Measurements from ENCODE around the gene PXYLP1. TPM values are rescaled to one million over a fixed set of nuclear protein-coding genes. Genes with fewer than 3 reads are reported as not detected.

The PXYLP1 gene
- total RNA-seq, 1 donor from 2014 or later = 3.7 TPM

DNA sequence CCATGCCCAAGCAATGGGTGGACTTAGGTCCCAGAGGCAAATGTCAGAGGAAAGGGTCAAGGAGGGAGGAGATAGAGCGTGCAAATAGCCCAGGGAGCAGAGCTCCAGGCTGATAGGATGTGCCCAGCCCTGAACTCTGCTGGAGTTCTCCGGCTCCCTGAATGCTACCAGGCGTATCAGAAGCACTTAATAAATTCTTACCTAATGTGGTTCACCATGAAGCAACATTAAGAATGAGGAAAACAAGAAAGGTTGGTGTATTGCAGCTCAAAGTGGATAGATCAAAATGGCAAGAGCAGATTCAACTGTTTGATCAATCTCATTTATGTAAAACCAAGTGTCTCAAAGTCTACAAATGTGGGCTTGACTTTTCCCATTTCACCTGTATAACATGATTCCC lies 38.3 kb downstream of the PXYLP1 start:
- ATAC-seq (no peak), DNase-seq (ENCODE audit: low spot score) (no peak)

DNA sequence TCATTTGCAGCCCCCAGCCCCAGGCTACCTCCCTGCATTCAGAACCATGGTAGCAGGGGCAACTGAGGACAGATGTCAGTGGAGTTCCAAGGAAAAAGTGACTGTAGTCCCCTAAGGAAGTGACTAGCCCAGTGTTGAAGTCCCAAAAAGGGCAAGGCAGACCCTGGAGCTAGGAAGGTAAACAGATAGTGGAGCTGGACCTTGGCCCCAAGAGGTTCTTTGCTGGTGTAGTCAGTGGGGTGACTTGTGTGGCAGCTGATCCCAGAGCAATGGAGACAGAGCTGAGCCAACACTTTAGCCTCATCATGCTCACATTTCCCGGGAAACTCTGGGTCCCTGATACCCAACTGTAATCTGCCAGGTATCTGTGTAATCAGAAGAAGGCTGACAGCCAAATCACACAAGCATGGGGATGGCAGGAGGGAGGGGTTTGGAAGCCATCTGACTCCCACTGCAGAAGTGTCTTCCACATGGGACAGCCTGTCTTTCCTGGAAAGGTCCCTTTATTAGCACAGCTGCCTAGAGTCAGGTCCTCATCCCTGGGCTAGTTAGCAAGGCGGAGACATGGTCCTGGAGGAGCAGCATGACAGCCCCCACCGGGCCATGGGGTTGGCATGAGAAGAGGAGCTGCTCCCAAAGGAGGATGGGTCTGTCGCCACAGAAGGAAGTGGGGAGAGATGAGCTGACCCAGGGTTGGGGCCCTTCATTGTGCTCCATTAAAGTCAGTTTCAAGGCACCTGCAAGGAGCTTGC lies 39.8 kb downstream of the PXYLP1 start:
- no peak for DNase-seq (ENCODE audit: low spot score)
- ATAC-seq = peak; percentile 71

DNA sequence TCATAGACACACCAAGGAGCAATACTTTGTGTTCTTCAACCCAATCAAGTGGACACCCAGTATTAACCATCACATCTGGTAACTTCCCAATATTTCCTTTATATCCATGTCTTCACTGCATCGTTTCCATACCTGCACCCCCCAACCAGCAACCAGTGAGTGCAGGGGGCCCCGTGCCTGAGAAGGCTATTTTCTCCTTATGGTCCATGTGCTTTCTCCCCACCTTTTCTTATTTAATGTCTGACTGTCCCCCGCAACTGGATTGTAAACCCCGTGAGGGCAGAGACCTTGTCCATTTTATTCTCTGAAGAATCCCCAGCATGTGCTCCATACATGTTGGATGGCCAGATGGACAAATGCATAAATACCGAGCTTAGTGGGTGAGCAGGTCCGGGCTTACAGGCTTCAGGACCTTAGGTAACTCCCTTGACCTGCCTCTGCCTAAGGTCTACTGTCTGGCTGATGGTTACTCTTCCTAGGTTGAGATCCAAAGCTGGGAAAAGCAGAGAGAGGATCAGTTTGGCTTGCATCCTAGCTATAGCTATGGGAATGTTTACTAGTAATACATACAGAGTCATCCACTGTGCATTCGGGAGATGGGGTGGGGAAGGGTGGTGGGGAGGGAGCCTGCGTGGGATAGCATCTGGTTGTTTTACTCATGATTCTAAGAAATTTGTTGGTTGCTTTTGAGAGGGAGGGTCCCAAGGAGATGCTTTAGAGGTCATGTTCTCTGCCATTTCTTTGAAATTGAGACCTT lies 41.5 kb downstream of the PXYLP1 start:
- ATAC-seq = no peak

DNA sequence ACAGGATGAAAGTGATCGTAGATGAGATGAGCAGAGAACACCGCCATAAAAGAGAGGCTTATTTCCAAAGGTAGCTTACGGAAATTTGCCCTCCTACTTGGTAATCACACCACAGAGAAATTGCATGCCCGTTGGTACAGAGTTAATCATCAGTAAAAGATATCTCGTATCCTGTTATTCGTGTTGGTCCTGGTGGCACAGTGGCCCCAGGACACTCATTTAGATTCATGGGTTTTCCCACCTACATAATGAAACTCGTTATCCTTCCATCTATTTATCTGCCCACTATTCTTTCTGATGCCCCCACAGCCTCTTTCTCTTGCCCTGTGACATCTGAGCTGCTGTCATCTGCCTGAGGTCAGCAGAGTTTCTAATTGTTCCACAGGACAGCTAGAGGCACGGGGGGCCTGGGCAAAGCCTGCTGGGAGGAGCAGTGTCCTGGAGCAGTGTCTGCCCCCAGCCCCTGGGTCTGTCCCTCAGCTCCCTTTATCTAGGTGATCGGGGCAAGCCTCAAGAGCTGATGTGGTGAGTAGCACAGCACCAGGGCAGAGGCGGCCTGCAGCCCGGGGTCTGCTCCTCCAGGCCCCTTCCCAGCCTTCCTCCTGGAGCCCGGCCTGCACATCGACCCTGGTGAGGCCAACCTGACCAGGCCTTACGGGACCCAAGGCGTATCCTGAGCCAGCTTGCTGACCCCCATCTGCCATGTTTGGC lies 42.2 kb downstream of the PXYLP1 start:
- no peak for DNase-seq (ENCODE audit: low spot score)
- ATAC-seq = no peak

More for the DNA sequence above, 41.5 kb downstream of the PXYLP1 start:
- no peak for DNase-seq (ENCODE audit: low spot score)

DNA sequence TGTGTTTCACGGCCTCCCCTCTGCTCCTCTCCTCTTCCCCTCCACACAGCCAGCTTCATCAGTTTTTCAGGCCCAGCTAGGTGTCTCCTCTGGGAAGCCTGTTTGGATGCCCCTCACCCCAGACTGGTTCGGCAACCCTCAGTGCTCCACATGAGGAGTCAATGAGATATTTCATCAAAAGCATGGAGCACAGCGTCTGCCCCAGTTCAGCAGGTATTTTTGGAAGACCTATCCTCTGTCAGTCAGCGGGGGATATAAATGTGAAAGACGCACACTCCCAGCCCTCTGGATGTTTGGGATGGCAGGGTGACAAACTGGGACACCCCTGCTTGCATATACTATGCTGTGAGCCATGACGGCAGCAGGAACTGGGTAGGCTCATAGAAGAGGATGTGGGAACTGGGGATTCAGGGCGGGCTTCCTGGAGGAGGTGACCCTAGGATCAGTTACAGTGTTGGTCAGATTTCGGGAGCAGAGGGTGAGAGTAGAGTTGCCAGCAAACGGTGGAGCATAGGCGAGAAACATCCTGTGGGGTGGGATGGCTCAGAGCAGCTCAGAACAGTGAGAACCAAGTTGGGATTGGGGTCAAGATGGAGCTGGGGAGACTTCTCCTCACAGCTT lies 42.9 kb downstream of the PXYLP1 start:
- ATAC-seq = no peak
- no peak for DNase-seq (ENCODE audit: low spot score)

DNA sequence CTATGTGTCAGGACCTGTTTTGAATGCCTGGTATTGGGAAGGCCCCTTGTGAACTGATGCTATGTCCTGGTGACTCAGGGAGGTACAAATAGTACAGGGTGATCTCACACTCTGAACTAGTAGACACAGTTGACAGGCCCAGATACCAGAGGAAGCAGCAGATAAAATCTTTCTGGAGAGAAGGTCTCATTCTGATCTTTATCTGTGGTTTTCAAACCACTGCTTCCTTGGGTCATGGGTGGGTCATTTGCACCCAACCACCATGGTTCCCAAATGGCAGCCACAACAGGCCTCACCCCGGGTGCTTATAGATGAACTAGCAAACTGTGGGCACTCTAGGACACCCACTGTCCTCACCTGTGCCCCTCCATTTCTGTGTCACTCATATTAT lies 43.4 kb downstream of the PXYLP1 start:
- no peak for DNase-seq (ENCODE audit: low spot score)
- ATAC-seq = no peak

DNA sequence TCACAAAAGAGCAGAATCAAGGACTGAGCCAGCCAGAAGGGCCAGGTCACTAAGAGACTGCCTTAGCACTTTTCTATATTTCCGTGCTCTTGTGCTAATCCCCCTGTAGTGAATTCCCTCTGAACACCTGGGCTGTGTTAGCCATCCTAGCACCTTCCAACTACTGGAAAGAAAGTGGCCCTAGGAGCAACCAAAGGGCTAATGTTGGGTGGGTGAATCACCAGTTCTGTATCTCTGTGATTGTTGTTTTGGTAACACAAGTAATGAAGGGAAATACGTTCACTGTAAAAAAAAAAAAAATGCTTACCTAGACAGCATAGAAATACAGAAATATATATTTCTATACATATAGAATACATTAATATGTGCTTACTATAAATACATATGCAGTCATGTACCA lies 43.9 kb downstream of the PXYLP1 start:
- no peak for DNase-seq (ENCODE audit: low spot score)
- ATAC-seq = no peak

DNA sequence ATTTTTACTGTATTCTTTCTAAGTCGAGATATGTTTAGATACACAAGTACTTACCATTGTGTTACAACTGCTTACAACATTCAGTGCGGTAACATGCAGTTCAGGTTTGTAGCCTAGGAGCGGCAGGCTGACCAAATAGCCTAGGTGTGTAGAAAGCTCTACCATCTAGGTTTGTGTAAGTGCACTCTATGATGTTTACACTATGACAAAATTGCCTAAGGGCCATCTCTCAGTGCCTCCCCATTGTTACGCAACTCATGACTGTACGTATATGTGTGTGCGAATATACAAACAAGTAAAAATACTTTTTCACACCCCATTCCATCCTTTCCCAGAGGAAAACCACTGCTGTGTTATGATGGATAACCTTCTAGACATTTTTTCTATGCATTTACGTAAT lies 44.3 kb downstream of the PXYLP1 start:
- DNase-seq (ENCODE audit: low spot score) = no peak
- ATAC-seq = no peak

DNA sequence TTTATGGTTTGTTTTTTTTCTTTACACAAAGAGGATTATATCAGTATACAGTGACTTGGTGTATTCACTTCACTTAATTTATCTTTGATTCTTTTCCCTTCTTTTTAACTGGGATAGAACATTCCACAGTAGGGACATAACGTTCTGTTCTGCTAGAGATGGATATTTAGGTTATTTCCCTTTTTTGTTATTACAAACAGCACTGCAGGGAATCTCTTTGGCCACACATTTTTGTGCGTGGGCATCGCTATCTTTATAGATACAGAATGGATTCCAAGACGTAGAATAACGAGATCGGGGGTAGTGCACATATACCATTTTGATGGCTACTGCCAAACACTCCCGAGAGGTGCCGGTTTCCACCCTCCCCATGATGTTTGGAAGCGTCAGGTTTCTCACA lies 44.8 kb downstream of the PXYLP1 start:
- DNase-seq (ENCODE audit: low spot score) (no peak), ATAC-seq (no peak)

DNA sequence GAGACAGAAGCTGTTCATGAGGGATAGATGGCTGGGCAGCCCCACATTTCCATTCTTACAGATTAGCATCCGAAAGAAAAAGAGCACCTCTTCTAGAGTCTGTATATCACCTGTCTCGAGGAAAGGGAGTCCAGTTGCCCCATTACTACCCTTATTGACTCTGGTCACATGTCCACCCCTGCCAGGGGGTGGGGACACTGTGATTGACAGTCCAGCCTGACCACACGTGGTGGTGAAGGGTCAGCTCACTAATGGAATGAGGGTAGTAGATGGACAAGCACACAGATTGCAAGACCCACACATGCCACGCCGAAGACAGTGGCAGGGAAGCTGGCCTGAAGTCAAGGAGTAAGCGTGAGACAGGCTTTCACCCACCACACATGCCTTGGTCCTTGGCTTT lies 45.8 kb downstream of the PXYLP1 start:
- ATAC-seq = no peak
- DNase-seq (ENCODE audit: low spot score) = no peak

DNA sequence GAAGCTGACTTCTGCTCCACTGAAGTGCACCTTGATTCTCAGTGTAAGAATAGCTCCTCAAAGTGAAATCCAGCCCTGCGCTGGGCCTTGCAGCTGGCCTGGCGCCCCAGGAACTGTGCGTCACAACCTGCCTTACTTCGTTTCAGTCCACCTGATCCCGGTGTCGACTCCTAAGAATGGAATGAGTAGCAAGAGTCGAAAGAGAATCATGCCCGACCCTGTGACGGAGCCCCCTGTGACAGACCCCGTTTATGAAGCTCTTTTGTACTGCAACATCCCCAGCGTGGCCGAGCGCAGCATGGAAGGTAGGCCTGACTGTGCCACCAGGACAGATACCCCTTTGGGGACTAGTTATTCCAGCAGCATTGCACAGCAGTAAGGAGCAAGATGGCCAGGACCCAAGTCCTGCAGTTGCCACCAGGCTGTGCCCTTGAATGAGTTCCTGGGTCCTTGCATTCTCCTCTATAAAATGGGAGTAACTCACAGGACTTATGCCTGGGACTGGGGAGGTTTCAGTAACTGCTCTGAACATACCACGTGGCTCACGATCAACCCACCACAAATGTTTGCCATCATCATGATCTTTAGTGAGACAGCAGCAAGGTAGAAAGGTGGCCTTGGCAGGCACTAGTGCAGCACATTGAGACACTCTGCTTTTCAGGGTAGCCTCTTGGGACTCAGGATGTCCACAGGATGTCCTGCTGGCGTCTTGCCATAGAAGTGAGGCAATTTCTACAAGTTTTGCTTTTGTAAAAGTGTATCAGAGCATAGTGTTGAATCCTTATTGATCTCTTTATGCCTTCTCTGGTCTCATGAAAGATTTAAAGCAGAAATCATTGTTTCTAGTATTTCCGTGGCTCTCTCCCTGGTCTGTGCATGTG lies 46.8 kb downstream of the PXYLP1 start:
- peak; percentile 15 for ATAC-seq
- no peak for DNase-seq (ENCODE audit: low spot score)

DNA sequence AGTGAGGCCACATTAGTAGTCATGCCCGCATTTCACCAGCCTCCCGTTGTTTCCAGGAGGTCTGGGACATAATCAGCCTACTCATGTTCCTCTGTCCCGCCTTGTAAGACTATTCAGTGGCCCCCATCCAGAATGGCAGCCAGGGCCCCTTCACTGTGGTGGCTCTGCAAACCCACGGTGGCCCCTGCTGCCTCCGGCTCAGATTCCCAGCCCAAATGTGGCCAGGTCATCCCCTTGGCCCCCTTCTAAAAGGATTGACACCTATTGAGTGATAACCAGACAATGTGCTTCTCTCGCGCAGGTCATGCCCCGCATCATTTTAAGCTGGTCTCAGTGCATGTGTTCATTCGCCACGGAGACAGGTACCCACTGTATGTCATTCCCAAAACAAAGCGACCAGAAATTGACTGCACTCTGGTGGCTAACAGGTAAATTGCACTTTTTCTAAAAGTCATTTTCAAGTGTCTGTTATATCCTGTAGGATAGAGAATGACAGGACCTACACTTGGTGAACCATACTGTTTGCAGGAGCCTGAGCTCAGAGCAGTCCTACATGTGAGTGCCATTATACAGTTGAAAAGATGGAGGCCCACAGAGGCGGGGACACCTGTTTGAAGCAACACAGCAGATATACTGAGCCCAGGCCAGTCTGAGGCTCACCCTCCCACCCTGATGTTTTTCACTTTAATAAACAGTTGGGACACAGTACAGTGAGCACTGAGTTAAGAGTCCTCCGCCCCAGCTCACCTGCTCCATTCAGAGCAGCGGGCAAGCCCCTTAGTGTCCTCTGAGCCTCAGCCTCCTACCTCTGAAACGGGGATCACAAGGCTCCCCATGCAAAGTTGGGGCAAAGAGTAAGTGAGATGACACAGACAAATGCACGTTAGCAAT lies 47.7 kb downstream of the PXYLP1 start:
- DNase-seq (ENCODE audit: low spot score) (no peak), ATAC-seq (peak; percentile 94)

DNA sequence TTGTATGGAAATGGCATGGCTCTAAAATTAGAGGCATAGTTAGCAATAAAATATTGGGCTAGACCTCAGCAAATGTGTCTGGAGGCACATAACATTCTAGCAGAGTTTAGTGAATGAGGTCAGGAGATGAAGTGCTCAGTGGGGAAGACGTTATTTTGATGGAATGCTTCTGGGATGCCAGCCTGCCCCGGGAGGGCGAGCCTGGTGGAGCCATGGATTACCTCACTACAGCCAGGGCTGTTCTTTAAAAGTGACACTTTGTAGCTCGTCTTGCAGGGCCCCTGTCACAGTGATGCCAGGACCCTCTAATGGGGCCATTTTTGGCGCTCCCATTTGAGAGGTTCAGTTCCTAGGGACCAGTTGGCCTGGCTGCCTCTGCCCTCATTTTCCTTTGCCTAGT lies 48.5 kb downstream of the PXYLP1 start:
- no peak for ATAC-seq
- no peak for DNase-seq (ENCODE audit: low spot score)

DNA sequence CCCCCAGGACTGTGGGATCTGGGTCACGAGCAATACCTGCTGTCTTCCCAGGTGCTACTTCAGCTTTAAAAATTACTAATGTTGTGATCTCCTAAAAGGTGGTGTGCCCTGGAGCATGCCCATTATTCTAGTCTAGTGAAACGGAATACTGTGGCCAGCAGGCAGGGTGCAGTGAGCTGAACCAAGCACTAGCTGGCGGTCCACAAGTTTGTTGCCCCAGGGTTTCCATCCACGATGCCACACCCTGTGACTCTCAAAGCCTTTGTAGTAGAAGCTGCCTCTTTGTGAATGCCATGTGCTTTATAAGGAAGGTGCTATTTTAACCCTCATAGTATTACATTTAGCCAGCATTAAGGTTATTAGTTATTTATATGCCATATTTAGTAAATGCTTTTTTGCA lies 49.1 kb downstream of the PXYLP1 start:
- no peak for DNase-seq (ENCODE audit: low spot score)
- no peak for ATAC-seq

DNA sequence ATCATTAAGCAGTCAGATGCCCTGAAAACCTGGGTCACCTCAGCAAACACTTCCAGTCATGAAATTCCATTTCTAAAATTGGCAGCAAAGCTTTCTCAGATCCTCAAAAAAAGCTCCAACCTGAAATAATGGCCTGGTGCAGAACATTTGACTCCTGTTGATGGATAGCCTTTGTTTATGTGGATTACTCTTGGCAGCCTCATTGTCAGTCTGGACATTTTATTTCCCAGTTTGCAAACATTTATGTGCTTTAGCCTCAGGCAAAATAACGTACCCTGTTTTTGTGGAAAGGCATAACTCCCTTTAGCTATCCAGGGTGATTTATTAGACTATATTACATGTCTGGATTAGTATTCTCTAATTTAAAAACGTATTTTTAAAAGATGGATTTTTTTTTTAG lies 53.9 kb downstream of the PXYLP1 start:
- DNase-seq (ENCODE audit: low spot score) (no peak), ATAC-seq (no peak)

DNA sequence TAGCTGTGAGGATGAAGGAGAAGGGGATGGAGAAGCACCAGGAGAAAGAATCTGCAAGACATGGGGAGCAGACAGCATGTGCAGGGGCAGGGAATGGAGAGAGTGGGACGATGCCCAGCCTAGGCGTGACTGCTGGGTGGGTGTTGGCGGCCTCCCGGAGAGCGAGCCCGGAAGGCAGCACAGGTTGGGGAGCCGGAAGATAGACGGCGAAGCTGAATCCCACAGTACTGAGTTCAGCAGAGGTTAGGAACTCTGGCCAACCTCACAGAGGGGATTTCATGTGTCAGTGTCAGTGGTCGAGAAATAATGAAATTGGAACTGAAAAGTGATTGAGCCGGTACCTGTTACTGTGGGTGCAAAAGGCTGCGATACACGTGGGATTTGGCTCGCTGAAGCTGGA lies 55.2 kb downstream of the PXYLP1 start:
- ATAC-seq = no peak
- DNase-seq (ENCODE audit: low spot score) = no peak

DNA sequence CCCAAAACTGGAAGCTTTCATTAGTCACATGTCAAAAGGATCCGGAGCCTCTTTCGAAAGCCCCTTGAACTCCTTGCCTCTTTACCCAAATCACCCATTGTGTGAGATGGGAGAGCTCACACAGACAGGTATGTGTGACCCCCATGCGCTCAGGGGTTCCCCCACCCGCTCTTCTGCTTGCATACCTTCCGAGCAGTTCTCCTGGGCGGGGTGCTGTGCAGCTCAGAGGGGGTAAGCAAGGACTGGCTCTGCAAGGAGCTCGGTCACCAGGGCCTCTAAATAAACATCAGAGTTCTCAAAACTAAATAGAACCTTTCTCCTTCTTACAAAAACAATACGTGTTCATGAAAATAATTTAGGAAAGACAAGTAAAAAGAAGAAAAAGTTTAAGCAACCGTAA lies 55.7 kb downstream of the PXYLP1 start:
- ATAC-seq (no peak), DNase-seq (ENCODE audit: low spot score) (no peak)

DNA sequence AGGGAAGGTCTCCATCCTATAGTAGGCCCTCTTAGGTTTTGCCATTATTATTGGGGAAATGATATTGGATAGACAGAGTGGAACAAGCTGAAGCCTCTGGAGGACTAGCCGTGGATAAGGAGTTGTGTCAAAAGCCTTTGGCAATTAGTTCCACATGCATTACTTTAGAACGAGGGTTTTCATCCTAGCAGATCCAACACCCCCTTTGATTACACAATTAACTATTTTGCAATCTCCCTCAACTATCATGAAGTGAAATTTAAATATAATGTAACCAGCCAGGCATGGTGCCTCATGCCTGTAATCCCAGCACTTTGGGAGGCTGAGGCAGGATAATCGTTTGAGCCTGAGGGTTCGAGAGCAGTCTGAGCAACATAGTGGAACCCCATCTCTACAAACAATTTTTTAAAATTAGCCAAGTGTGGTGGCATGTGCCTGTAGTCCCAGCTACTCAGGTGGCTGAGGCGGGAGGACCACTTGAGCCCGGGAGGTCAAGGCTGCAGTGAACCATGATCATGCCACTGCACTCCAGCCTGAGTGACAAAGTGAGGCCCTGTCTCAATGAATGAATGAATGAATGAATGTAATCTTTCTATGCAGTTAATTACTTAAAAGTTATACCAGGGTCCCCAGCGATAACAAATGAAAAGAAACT lies 56.8 kb downstream of the PXYLP1 start:
- DNase-seq (ENCODE audit: low spot score) (peak; percentile 24), ATAC-seq (no peak)

DNA sequence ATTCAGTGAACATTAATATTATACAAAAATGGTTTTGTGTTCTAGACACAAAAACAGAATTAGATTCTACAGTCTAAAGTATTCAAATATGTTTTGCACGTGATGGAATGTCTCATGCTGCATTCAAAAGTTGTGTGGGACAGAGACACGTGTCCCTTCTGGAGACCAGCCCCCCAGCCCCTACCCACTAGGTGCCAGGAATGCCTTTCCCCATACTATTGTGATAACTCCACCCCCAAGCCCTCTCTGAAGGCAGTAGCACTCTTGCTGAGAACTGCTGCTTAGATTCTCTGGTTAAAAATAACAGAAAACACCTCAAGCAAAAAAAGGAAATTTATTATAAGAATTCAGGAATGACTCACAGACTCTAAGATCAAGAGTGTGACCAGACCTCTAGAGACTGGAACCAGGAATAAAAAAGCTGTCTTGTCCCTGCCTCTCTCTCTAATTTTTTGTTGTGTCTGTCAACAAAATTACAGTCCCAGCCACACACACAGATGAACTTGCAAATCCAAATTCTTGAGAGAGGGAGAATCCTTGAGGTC lies 57.7 kb downstream of the PXYLP1 start:
- ATAC-seq (no peak), DNase-seq (ENCODE audit: low spot score) (no peak)
